ENCODE data around the gene HDGFL1.

Gene HDGFL1

GRCh38 chr6:22580337-22580736, 11.0 kb downstream of the HDGFL1 start:
- Histone ChIP-seq H2AFZ (ENCODE audit: low read depth, low read length, severe bottlenecking) (no peak overlapping the region), H3K9me2 (replicated peaks; ENCODE audit: insufficient read depth, low read length) (no peaks in the 10 kb centered on the region), H3K9ac (ENCODE audit: low read length) (no peak overlapping the region)

GRCh38 chr6:22582417-22583205, 13.2 kb downstream of the HDGFL1 start:
- H2AFZ ChIP-seq (ENCODE audit: low read depth, low read length, severe bottlenecking) = no peak overlapping the region

More at GRCh38 chr6:22580337-22580736, 11.0 kb downstream of the HDGFL1 start:
- Histone ChIP-seq H3K4me2 (ENCODE audit: low read depth, low read length, poor library complexity, severe bottlenecking) (no peak overlapping the region), H3K36me3 (ENCODE audit: low read length) (no peaks in the 10 kb centered on the region), H3F3A (ENCODE audit: insufficient read depth) (no peaks in the 10 kb centered on the region), H3K79me2 (ENCODE audit: insufficient read depth, low read length) (no peaks in the 10 kb centered on the region), H3K9me3 (ENCODE audit: insufficient read depth, low read length) (no peaks in the 10 kb centered on the region), H4K20me1 (ENCODE audit: low read depth, low read length) (no peaks in the 10 kb centered on the region), H3K4me3 (ENCODE audit: insufficient read depth, low read length, poor library complexity, severe bottlenecking) (no peak overlapping the region), H3K27me3 (ENCODE audit: low read length) (no peaks in the 10 kb centered on the region), H3K27ac (ENCODE audit: low read depth, low read length) (no peak overlapping the region)
- TF ChIP-seq EZH2phosphoT487 (conservative IDR thresholded peaks at IDR 0.05; ENCODE audit: low read length) = no peak
- TF ChIP-seq CTCF (IDR thresholded peaks at IDR 0.05; ENCODE audit: insufficient read depth, low read length, poor library complexity, severe bottlenecking) = no peak

GRCh38 chr6:22583230-22583629, 13.9 kb downstream of the HDGFL1 start:
- Histone ChIP-seq H3K9me3 (ENCODE audit: insufficient read depth, low read length) (no peaks in the 10 kb centered on the region), H3K27ac (ENCODE audit: low read depth, low read length) (no peak overlapping the region), H3K4me3 (ENCODE audit: insufficient read depth, low read length, poor library complexity, severe bottlenecking) (no peak overlapping the region), H3K9ac (ENCODE audit: low read length) (no peak overlapping the region), H3K4me2 (ENCODE audit: low read depth, low read length, poor library complexity, severe bottlenecking) (no peak overlapping the region), H3K36me3 (ENCODE audit: low read length) (no peaks in the 10 kb centered on the region), H3F3A (ENCODE audit: insufficient read depth) (no peaks in the 10 kb centered on the region), H3K79me2 (ENCODE audit: insufficient read depth, low read length) (no peaks in the 10 kb centered on the region), H4K20me1 (ENCODE audit: low read depth, low read length) (no peaks in the 10 kb centered on the region), H3K9me2 (replicated peaks; ENCODE audit: insufficient read depth, low read length) (no peaks in the 10 kb centered on the region), H3K27me3 (ENCODE audit: low read length) (no peaks in the 10 kb centered on the region), H2AFZ (ENCODE audit: low read depth, low read length, severe bottlenecking) (no peak overlapping the region)
- TF ChIP-seq EZH2phosphoT487 (conservative IDR thresholded peaks at IDR 0.05; ENCODE audit: low read length) (no peak), CTCF (IDR thresholded peaks at IDR 0.05; ENCODE audit: insufficient read depth, low read length, poor library complexity, severe bottlenecking) (no peak)

More at GRCh38 chr6:22582417-22583205, 13.2 kb downstream of the HDGFL1 start:
- no peak overlapping the region for H3K4me2 ChIP-seq (ENCODE audit: low read depth, low read length, poor library complexity, severe bottlenecking)
- H3K9ac ChIP-seq (ENCODE audit: low read length) = no peak overlapping the region
- H3K27ac ChIP-seq (ENCODE audit: low read depth, low read length) = no peak overlapping the region
- no peaks in the 10 kb centered on the region for H3K9me3 ChIP-seq (ENCODE audit: insufficient read depth, low read length)
- TF ChIP-seq CTCF (IDR thresholded peaks at IDR 0.05; ENCODE audit: insufficient read depth, low read length, poor library complexity, severe bottlenecking) (no peak), EZH2phosphoT487 (conservative IDR thresholded peaks at IDR 0.05; ENCODE audit: low read length) (no peak)
- H3F3A ChIP-seq (ENCODE audit: insufficient read depth) = no peaks in the 10 kb centered on the region
- no peak overlapping the region for H3K4me3 ChIP-seq (ENCODE audit: insufficient read depth, low read length, poor library complexity, severe bottlenecking)
- H3K27me3 ChIP-seq (ENCODE audit: low read length) = no peaks in the 10 kb centered on the region
- H3K36me3 ChIP-seq (ENCODE audit: low read length) = no peaks in the 10 kb centered on the region
- H3K79me2 ChIP-seq (ENCODE audit: insufficient read depth, low read length) = no peaks in the 10 kb centered on the region
- no peaks in the 10 kb centered on the region for H3K9me2 ChIP-seq (replicated peaks; ENCODE audit: insufficient read depth, low read length)
- no peaks in the 10 kb centered on the region for H4K20me1 ChIP-seq (ENCODE audit: low read depth, low read length)
